HEK293 (cell line): ENCODE data around the gene MYOM1.

Source experiments
- CTCF ChIA-PET: fragments of 350-600 bp; formaldehyde crosslinking; extraction: SDS; loops from one replicate; lab custom pipeline; 2021; ENCODE audit warnings: antibody characterized with exemption; lab: Yijun Ruan, JAX
- POLR2A ChIA-PET: fragments of 300-600 bp; formaldehyde crosslinking; extraction: SDS; loops from one replicate; lab custom pipeline; 2020; ENCODE audit warnings: antibody characterized with exemption, inconsistent platforms; lab: Yijun Ruan, JAX
- H3K27ac ChIP-seq: fragments of 200-500 bp; sonication (Bioruptor generic); 2 replicates; pipeline ENCODE4 v1.5.1; 2014; ENCODE audit warnings: low read depth, low read length, control low read depth, inconsistent platforms; ENCODE audit errors: extremely low read depth
- H3K36me3 ChIP-seq, 2 experiments: fragments of 200-500 bp in 1 of 2; sonication (Bioruptor generic) in 1 of 2; 1 replicate in 1 of 2; 2 replicates in 1 of 2; pipeline ENCODE4 v1.5.1; 2014 to 2017; ENCODE audit warnings: inconsistent platforms in 2 of 2, low read length in 2 of 2; ENCODE audit not compliant: control insufficient read depth in 2 of 2, insufficient read depth in 1 of 2
- H3K4me1 ChIP-seq: fragments of 200-500 bp; sonication (Bioruptor generic); 2 replicates; pipeline ENCODE4 v1.5.1; 2014; ENCODE audit warnings: mild to moderate bottlenecking, low read length, inconsistent platforms; ENCODE audit not compliant: control insufficient read depth, insufficient read depth
- H3K4me3 ChIP-seq: 2 replicates; pipeline ENCODE4 v1.5.1; 2011; ENCODE audit warnings: low read depth, mild to moderate bottlenecking, control low read depth, low read length, moderate library complexity
- H3K9me3 ChIP-seq: fragments of 200-500 bp; sonication (Bioruptor generic); 2 replicates; pipeline ENCODE4 v1.5.1; 2014; ENCODE audit warnings: low read depth, low read length, inconsistent platforms; ENCODE audit not compliant: control insufficient read depth, insufficient read depth
- KLF8 ChIP-seq: fragments of 450-650 bp; formaldehyde crosslinking; IDR thresholded peaks from 2 replicates; pipeline ENCODE4 v1.5.1; 2016; ENCODE audit warnings: missing biosample characterization, missing genetic modification characterization
- ZNF311 ChIP-seq: fragments of 450-650 bp; formaldehyde crosslinking; IDR thresholded peaks from 2 replicates; pipeline ENCODE4 v1.5.1; 2017; ENCODE audit warnings: missing biosample characterization, missing genetic modification characterization, borderline replicate concordance
- ZNF391 ChIP-seq: fragments of 450-650 bp; formaldehyde crosslinking; IDR thresholded peaks from 2 replicates; pipeline ENCODE4 v1.5.1; 2016; ENCODE audit warnings: low read depth, missing biosample characterization, missing genetic modification characterization, borderline replicate concordance
- ZNF423 ChIP-seq: fragments of 450-650 bp; formaldehyde crosslinking; IDR thresholded peaks from 2 replicates; pipeline ENCODE4 v1.5.1; 2016; ENCODE audit warnings: missing biosample characterization, missing genetic modification characterization
- ZNF548 ChIP-seq: fragments of 450-650 bp; formaldehyde crosslinking; IDR thresholded peaks from 2 replicates; pipeline ENCODE4 v1.5.1; 2016; ENCODE audit warnings: missing biosample characterization, missing genetic modification characterization
- ZNF776 ChIP-seq: fragments of 450-650 bp; formaldehyde crosslinking; IDR thresholded peaks from 2 replicates; pipeline ENCODE4 v1.5.0; 2017; ENCODE audit warnings: missing biosample characterization, missing genetic modification characterization, borderline replicate concordance
- TF ChIP-seq, protein P1 (sequence below): fragments of 450-650 bp; formaldehyde crosslinking; IDR thresholded peaks from 2 replicates; pipeline ENCODE4 v1.5.1; 2016; ENCODE audit warnings: missing biosample characterization, missing genetic modification characterization
- TF ChIP-seq, protein P2 (sequence below): fragments of 450-650 bp; formaldehyde crosslinking; IDR thresholded peaks from 2 replicates; pipeline ENCODE4 v1.5.1; 2016; ENCODE audit warnings: missing biosample characterization, missing genetic modification characterization
- TF ChIP-seq, protein P3 (sequence below): fragments of 450-650 bp; formaldehyde crosslinking; IDR thresholded peaks from 2 replicates; pipeline ENCODE4 v1.5.1; 2017; ENCODE audit warnings: missing biosample characterization, missing genetic modification characterization
- TF ChIP-seq, protein P4 (sequence below): fragments of 450-650 bp; formaldehyde crosslinking; IDR thresholded peaks from 2 replicates; pipeline ENCODE4 v1.5.1; 2016; ENCODE audit warnings: missing biosample characterization, missing genetic modification characterization
- TF ChIP-seq, protein P5 (sequence below): fragments of 450-650 bp; formaldehyde crosslinking; IDR thresholded peaks from 2 replicates; pipeline ENCODE4 v1.5.1; 2016; ENCODE audit warnings: missing biosample characterization, missing genetic modification characterization

Gene MYOM1

DNA sequence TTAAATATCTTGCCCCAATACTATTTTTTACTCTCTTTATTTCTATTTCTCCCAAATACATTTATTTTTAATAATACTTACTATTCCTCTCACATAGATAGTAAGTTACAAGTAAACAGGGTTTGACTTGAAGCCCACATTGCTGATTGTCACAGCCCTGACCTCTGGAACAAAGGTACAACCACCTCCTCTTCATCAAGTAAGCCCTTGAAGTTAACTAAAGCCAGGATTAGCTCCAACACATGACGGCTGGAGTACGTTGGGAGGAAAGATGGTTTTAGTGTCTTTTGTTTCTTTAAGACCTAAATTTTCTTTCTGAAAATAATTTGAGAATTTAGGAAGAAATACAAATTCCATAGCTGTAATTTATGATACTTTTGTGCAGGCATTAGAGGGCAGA is 949 bp downstream of the MYOM1 start:
- TF ChIP-seq ZNF311 (tag by site-specific recombination) = no peak
- TF ChIP-seq, protein P1, sequence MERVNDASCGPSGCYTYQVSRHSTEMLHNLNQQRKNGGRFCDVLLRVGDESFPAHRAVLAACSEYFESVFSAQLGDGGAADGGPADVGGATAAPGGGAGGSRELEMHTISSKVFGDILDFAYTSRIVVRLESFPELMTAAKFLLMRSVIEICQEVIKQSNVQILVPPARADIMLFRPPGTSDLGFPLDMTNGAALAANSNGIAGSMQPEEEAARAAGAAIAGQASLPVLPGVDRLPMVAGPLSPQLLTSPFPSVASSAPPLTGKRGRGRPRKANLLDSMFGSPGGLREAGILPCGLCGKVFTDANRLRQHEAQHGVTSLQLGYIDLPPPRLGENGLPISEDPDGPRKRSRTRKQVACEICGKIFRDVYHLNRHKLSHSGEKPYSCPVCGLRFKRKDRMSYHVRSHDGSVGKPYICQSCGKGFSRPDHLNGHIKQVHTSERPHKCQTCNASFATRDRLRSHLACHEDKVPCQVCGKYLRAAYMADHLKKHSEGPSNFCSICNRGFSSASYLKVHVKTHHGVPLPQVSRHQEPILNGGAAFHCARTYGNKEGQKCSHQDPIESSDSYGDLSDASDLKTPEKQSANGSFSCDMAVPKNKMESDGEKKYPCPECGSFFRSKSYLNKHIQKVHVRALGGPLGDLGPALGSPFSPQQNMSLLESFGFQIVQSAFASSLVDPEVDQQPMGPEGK (tag by site-specific recombination) = no peak
- Histone ChIP-seq H3K4me3 (no peak overlapping the region), H3K27ac (no peak overlapping the region), H3K36me3 (no peaks in the 10 kb centered on the region), H3K9me3 (no peaks in the 10 kb centered on the region), H3K4me1 (peaks cover 7% of the 10 kb centered on the region)
- CTCF ChIA-PET = interaction anchor here (0.8 kb wide), 1 partner anchor 1528 kb away, joined by 3 read pairs; no protein-coding TSS in a partner anchor
- POLR2A ChIA-PET = interaction anchor here (1.5 kb wide), 1 partner anchor 15 kb away, joined by 3 read pairs; no protein-coding TSS in a partner anchor

DNA sequence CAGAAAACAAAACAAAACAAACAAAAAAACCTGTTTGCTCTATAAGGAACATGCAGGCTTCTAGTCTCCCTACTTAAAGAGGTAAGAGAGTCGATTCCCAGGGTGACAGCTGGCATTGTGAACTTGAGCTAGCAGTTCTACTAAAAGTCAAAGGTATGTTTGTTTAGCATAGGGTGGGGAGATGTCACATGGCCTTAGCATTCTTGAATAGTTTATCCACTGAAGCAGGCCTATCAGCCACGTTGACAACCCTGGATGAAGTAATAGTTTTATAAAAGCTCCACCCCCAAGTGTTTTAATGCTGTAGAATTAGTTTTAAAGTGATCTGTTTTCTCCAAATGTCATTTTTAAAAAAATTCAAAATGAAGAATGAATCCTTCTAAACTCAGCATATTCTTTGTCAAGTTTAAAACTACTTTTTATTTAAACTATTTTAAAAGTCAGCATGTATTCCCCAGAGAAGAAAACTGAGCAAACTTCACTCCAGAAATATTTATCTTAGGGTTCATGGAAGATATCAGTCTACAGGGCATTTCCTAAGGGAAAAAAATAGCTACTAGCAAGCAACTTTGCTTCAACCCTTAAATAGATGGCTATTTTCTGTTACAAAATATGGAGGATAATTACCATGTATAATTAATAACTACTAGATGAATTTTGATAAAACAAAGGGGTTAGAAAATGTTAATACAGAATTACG is 1.7 kb downstream of the MYOM1 start:
- Histone ChIP-seq H3K4me3 (no peak overlapping the region), H3K36me3 (no peaks in the 10 kb centered on the region), H3K27ac (no peak overlapping the region), H3K4me1 (peaks cover 7% of the 10 kb centered on the region), H3K9me3 (no peaks in the 10 kb centered on the region)
- ChIA-PET POLR2A (interaction anchor here (1.5 kb wide), 1 partner anchor 16 kb away, joined by 3 read pairs; no protein-coding TSS in a partner anchor), CTCF (interaction anchor here (0.9 kb wide), 1 partner anchor 28 kb away, joined by 3 read pairs; no protein-coding TSS in a partner anchor)
- TF ChIP-seq, protein P2, sequence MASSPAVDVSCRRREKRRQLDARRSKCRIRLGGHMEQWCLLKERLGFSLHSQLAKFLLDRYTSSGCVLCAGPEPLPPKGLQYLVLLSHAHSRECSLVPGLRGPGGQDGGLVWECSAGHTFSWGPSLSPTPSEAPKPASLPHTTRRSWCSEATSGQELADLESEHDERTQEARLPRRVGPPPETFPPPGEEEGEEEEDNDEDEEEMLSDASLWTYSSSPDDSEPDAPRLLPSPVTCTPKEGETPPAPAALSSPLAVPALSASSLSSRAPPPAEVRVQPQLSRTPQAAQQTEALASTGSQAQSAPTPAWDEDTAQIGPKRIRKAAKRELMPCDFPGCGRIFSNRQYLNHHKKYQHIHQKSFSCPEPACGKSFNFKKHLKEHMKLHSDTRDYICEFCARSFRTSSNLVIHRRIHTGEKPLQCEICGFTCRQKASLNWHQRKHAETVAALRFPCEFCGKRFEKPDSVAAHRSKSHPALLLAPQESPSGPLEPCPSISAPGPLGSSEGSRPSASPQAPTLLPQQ (tag by site-specific recombination) = 0 out of 2 replicates have a peak, but pooled peaks have one; percentile 19
- TF ChIP-seq, protein P3, sequence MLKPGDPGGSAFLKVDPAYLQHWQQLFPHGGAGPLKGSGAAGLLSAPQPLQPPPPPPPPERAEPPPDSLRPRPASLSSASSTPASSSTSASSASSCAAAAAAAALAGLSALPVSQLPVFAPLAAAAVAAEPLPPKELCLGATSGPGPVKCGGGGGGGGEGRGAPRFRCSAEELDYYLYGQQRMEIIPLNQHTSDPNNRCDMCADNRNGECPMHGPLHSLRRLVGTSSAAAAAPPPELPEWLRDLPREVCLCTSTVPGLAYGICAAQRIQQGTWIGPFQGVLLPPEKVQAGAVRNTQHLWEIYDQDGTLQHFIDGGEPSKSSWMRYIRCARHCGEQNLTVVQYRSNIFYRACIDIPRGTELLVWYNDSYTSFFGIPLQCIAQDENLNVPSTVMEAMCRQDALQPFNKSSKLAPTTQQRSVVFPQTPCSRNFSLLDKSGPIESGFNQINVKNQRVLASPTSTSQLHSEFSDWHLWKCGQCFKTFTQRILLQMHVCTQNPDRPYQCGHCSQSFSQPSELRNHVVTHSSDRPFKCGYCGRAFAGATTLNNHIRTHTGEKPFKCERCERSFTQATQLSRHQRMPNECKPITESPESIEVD (tag by site-specific recombination) = 0 out of 2 replicates have a peak, but pooled peaks have one; percentile 5
- TF ChIP-seq ZNF423 (tag by site-specific recombination) (no peak), ZNF776 (tag by site-specific recombination) (no peak), ZNF391 (tag by site-specific recombination) (no peak)
- TF ChIP-seq, protein P4, sequence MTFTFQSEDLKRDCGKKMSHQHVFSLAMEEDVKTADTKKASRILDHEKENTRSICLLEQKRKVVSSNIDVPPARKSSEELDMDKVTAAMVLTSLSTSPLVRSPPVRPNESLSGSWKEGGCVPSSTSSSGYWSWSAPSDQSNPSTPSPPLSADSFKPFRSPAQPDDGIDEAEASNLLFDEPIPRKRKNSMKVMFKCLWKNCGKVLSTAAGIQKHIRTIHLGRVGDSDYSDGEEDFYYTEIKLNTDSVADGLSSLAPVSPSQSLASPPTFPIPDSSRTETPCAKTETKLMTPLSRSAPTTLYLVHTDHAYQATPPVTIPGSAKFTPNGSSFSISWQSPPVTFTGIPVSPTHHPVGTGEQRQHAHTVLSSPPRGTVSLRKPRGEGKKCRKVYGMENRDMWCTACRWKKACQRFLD (tag by site-specific recombination) = no peak

DNA sequence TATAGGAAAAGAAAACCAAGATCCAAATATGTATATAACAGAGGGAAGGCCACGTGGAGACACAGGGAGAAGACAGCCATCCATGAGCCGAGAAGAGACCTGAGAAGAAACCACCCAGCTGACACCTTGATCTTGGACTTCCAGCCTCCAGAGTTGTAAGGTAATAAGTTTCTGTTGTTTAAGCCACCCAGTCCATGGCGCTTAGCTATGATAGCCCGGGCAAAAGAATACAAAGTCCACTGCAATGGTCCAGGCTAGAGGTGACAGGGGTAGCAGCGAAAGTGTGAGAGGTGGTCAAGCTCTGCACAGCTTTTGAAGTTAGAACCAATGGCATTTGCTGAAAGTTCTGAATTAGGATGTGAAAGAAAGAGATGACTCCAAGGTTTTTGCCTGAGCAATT is 2.8 kb downstream of the MYOM1 start:
- ChIA-PET CTCF (interaction anchor here (0.6 kb wide), 1 partner anchor 663 kb away, joined by 3 read pairs; no protein-coding TSS in a partner anchor), POLR2A (no interaction called here)
- Histone ChIP-seq H3K27ac (no peak overlapping the region), H3K36me3 (no peaks in the 10 kb centered on the region), H3K4me1 (peaks cover 9% of the 10 kb centered on the region), H3K9me3 (no peaks in the 10 kb centered on the region), H3K4me3 (no peak overlapping the region)
- TF ChIP-seq, protein P5, sequence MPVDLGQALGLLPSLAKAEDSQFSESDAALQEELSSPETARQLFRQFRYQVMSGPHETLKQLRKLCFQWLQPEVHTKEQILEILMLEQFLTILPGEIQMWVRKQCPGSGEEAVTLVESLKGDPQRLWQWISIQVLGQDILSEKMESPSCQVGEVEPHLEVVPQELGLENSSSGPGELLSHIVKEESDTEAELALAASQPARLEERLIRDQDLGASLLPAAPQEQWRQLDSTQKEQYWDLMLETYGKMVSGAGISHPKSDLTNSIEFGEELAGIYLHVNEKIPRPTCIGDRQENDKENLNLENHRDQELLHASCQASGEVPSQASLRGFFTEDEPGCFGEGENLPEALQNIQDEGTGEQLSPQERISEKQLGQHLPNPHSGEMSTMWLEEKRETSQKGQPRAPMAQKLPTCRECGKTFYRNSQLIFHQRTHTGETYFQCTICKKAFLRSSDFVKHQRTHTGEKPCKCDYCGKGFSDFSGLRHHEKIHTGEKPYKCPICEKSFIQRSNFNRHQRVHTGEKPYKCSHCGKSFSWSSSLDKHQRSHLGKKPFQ = no peak
- TF ChIP-seq KLF8 (tag by site-specific recombination) (no peak), ZNF548 (peak; percentile 83)
